Chondrocyte (in vitro differentiated cells): ENCODE data around the gene ITGB3. TPM values are rescaled to one million over a fixed set of nuclear protein-coding genes. Genes with fewer than 3 reads are reported as not detected.
A peak's percentile ranks its signal among the peaks of the same experiment; 100 is the strongest.

Source experiments
- DNase-seq: peaks from one replicate; pipeline ENCODE4 v3.0.0; 2021; ENCODE audit warnings: mixed read lengths, low spot score
- H3K27ac Mint-ChIP-seq: one replicate; pipeline ENCODE4 v1.8.0; 2021; ENCODE audit warnings: mild to moderate bottlenecking, moderate library complexity, mixed read lengths; ENCODE audit not compliant: unreplicated experiment
- H3K27me3 Mint-ChIP-seq: 2 replicates; pipeline ENCODE4 v1.8.0; 2021; ENCODE audit warnings: low read depth, mixed read lengths
- H3K36me3 Mint-ChIP-seq: 2 replicates; pipeline ENCODE4 v1.8.0; 2021; ENCODE audit warnings: low read depth, mixed read lengths
- H3K4me1 Mint-ChIP-seq: 2 replicates; pipeline ENCODE4 v1.8.0; 2021; ENCODE audit warnings: low read depth, mild to moderate bottlenecking, mixed read lengths
- H3K4me3 Mint-ChIP-seq: one replicate; pipeline ENCODE4 v1.8.0; 2021; ENCODE audit warnings: mild to moderate bottlenecking, moderate library complexity, mixed read lengths; ENCODE audit not compliant: unreplicated experiment
- H3K9me3 Mint-ChIP-seq: 2 replicates; pipeline ENCODE4 v1.8.0; 2021; ENCODE audit warnings: low read depth, mixed read lengths
- CTCF ChIP-seq: fragments of 200-600 bp; sonication (generic); IDR thresholded peaks from 2 replicates; pipeline ENCODE4 v1.5.0; 2021; ENCODE audit warnings: antibody characterized with exemption, mild to moderate bottlenecking, moderate library complexity
- total RNA-seq: library from RNA; stranded (reverse); gene quantifications from 3 replicates; pipeline ENCODE4 v1.2.1, GENCODE V29; 2021

Gene ITGB3
- total RNA-seq, 1 donor from 2014 or later = 10.5 TPM

GRCh38 chr17:47289302-47289701, 35.7 kb downstream of the ITGB3 start:
- Mint-ChIP-seq H3K36me3 (peaks cover 9% of the 10 kb centered on the region), H3K4me3 (no peak overlapping the region), H3K9me3 (no peaks in the 10 kb centered on the region), H3K4me1 (peaks cover 31% of the 10 kb centered on the region), H3K27me3 (no peaks in the 10 kb centered on the region), H3K27ac (no peak overlapping the region)
- TF ChIP-seq CTCF = no peak
- no peak for DNase-seq

- Mint-ChIP-seq H3K36me3 (peaks cover 9% of the 10 kb centered on the region), H3K9me3 (no peaks in the 10 kb centered on the region), H3K27ac (no peak overlapping the region), H3K27me3 (no peaks in the 10 kb centered on the region), H3K4me3 (no peak overlapping the region), H3K4me1 (peaks cover 45% of the 10 kb centered on the region)
- TF ChIP-seq CTCF = no peak
- no peak for DNase-seq
These were observed 37.2 kb downstream of the ITGB3 start for GRCh38 chr17:47290870-47291241.

- Mint-ChIP-seq H3K27me3 (no peaks in the 10 kb centered on the region), H3K4me3 (no peak overlapping the region), H3K4me1 (peaks cover 44% of the 10 kb centered on the region), H3K9me3 (no peaks in the 10 kb centered on the region), H3K36me3 (peaks cover 9% of the 10 kb centered on the region), H3K27ac (no peak overlapping the region)
- TF ChIP-seq CTCF = no peak
- no peak for DNase-seq
These were observed 37.7 kb downstream of the ITGB3 start for GRCh38 chr17:47291242-47291873.

GRCh38 chr17:47292206-47292605, 38.6 kb downstream of the ITGB3 start:
- H3K36me3 Mint-ChIP-seq = peaks cover 9% of the 10 kb centered on the region
- H3K4me1 Mint-ChIP-seq = peaks cover 41% of the 10 kb centered on the region
- no peak overlapping the region for H3K4me3 Mint-ChIP-seq
- no peaks in the 10 kb centered on the region for H3K9me3 Mint-ChIP-seq
- no peak overlapping the region for H3K27ac Mint-ChIP-seq
- DNase-seq = no peak
- no peaks in the 10 kb centered on the region for H3K27me3 Mint-ChIP-seq
- TF ChIP-seq CTCF = no peak

GRCh38 chr17:47295037-47295873, 41.6 kb downstream of the ITGB3 start:
- Mint-ChIP-seq H3K36me3 (peaks cover 2% of the 10 kb centered on the region), H3K27ac (peak overlapping the region; percentile 49), H3K9me3 (no peaks in the 10 kb centered on the region), H3K4me3 (no peak overlapping the region), H3K4me1 (peaks cover 32% of the 10 kb centered on the region), H3K27me3 (no peaks in the 10 kb centered on the region)
- no peak for DNase-seq
- TF ChIP-seq CTCF = no peak
